G401 (cell line): ENCODE results near the gene SPARCL1. TPM values are rescaled to one million over a fixed set of nuclear protein-coding genes. Genes with fewer than 3 reads are reported as not detected.
A peak's percentile ranks its signal among the peaks of the same experiment; 100 is the strongest.
"Not testable (repeated sequence)": the region's sequence is repeated elsewhere in the genome, so short reads cannot be mapped to it uniquely, and the experiment has no call there.

Experiments used
- DNase-seq: peaks from one replicate; pipeline ENCODE4 v3.0.0-alpha.2; 2015; ENCODE audit warnings: low spot score
- in situ Hi-C: cut with HindIII; loops from 2 replicates; pipeline ENCODE4 v1.10.0; 2016; ENCODE audit warnings: low sequenced_read_pairs, mixed read lengths
- total RNA-seq: library from RNA; depleted of rRNA; stranded (reverse); fragments of >200 nt; shearing (Covaris generic); gene quantifications from 2 replicates; pipeline ENCODE4 v1.2.3, GENCODE V29; 2014; rRNA removed

Gene SPARCL1, protein sequence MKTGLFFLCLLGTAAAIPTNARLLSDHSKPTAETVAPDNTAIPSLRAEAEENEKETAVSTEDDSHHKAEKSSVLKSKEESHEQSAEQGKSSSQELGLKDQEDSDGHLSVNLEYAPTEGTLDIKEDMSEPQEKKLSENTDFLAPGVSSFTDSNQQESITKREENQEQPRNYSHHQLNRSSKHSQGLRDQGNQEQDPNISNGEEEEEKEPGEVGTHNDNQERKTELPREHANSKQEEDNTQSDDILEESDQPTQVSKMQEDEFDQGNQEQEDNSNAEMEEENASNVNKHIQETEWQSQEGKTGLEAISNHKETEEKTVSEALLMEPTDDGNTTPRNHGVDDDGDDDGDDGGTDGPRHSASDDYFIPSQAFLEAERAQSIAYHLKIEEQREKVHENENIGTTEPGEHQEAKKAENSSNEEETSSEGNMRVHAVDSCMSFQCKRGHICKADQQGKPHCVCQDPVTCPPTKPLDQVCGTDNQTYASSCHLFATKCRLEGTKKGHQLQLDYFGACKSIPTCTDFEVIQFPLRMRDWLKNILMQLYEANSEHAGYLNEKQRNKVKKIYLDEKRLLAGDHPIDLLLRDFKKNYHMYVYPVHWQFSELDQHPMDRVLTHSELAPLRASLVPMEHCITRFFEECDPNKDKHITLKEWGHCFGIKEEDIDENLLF
- not detected in 2 replicates for total RNA-seq

DNA sequence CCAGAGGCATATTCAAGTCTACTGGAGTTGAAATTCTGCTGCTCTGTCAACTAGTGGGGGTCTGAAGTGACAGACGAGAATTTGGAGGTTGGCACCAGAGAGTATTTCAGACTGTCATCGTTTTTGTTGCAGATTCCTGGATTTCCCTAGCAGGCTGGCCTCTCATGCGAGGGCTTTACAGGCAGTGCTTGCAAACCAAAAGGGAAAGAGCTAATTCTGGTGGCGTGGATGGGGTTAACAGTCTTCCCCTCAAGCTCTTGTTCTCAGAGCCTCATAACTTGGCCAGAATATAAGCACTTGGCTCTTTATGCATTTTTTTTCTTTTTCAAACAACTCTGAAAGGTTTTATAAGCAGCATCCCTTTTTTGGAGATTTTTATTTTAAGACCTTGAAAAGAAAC is at the start of gene SPARCL1:
Gene SPARCL1, minus strand, starts transcription at position 190 of the 400 bp plus-strand sequence. CDS start 29,802 bp downstream, outside the sequence.
- in situ Hi-C loops, result no loop called here
- peak; percentile 71 for DNase-seq

DNA sequence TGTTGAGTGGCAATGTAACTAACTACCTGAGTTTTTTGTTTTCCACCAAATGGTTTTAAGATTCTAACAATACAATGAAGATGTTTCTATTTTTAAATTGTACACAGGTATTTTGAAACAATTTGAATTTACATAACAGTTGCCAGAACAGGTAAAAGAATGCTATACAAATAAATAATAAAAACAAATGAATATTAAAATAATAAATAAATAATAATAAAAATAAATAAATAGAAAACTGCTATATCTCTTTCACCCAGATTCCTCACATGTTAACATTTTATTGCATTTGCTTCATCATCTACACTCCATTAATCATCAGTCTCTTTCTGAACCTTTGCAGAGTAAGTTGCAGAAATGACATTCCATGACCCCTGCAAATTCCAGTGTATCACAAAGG is 46.8 kb upstream of the SPARCL1 start:
- DNase-seq, result no peak
- in situ Hi-C loops, result no loop called here

DNA sequence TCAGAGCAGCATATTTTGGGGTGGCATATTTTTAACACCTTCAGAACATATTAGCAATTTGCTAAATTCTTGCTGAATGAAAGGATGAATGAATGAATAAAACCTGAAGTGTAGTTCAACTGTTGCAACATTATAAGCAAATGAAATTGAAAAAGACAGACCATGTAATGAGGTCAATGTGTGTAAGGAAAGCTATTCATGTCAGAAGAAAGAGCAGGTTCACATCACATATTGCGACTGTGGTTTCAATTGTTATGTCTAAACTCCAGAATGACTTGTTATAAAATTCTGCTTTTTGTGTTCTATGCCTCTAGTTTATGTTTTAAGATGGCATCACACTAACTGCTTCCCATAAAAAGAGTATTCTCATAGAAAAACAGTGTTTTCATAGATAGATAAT is 46.2 kb upstream of the SPARCL1 start:
- in situ Hi-C loops, result no loop called here

DNA sequence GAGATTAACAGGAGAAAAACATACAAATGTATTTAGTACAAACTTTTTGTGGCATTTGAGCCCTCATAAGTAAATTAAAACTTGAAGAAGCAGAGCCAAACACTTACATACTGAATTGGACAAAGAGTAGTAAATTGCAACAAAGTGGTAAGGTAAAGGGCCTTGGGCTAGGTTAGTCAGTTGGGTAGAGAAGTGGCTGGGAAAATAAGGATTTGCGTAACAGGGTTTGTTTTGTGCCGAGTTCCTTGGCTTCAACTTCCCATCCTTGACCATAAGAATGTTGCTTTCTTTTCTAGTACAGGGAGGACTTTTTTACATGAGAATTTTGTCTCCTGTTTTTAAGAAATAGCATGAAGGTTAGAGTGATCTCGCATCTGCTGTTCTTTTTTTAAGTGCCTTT is 45.8 kb upstream of the SPARCL1 start:
- DNase-seq, result no peak
- in situ Hi-C loops, result no loop called here

More for the DNA sequence above, 46.2 kb upstream of the SPARCL1 start:
- no peak for DNase-seq

DNA sequence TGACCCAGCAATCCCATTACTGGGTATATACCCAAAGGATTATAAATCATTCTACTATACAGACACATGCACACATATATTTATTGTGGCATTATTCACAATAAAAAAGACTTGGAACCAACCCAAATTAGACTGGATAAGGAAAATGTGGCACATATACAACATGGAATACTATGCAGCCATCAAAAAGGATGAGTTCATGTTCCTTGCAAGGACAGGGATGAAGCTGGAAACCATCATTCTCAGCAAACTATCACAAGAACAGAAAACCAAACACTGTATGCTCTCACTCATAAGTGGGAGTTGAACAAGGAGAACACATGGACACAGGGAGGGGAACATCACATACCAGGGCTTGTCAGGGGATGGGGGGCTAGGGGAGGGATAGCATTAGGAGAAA is 45.2 kb upstream of the SPARCL1 start:
- in situ Hi-C loops, DNase-seq: not testable (repeated sequence)

DNA sequence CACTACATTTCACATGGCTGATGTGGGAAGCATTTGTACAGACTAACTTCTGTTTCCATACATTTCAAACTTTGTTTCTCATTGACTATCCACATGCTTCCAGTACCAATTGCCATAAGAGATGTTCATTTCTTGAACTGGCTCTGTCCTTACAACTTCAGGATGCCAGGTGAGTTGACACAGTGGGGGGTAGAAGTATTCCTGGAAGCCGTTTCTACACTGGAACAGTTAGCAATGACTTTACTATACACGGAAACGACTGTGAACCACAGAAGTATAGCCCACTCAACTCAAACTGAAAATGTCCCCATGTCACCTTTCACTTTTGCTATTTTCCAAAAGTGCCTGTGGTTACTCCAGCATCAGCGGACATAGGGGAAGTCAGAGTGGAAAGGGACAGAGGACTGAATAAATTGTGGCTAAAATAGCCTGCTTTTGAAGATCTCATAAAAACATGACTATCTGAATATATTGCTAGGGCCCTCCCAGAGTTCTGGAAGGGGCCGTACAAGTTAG is 41.2 kb upstream of the SPARCL1 start:
- in situ Hi-C loops, result no loop called here
- no peak for DNase-seq

DNA sequence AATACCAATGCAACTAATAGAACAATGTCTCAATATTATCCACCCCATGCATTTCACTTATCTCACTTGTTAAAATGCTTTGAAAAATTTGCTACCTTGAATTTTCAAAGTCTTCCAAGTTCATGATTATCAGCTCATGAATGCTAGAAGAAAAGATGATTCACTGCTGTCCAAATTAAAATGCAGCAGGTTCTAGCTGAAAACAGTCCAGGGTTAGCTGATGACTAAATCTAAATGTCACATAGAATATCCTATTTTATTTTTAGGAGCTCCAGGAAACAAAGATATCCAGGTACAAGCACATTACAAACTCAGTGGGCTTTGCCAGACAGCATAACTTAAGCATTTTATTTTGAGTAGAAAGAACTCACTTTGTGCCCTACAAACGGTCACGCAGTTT is 38.0 kb upstream of the SPARCL1 start:
- DNase-seq, result no peak
- in situ Hi-C loops, result no loop called here

DNA sequence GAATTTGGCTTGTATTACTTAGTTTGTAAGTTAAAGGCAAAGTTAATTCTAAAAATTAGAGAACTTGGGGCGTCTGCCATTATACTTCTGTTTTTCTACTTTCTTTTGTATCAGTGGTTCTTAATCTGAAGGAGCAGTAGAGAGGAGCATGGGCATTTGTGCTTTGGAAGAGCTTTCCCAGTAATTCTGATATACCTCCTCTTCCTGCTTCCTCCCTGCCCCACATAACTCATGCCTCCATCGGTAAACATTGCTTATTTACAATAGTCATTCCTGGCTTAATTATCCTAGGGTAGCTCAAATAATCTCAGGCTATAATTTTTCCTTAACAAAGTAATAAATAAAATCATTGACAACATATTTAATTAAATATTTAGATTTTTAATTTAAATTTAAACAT is 37.1 kb upstream of the SPARCL1 start:
- in situ Hi-C loops, result no loop called here
- no peak for DNase-seq

DNA sequence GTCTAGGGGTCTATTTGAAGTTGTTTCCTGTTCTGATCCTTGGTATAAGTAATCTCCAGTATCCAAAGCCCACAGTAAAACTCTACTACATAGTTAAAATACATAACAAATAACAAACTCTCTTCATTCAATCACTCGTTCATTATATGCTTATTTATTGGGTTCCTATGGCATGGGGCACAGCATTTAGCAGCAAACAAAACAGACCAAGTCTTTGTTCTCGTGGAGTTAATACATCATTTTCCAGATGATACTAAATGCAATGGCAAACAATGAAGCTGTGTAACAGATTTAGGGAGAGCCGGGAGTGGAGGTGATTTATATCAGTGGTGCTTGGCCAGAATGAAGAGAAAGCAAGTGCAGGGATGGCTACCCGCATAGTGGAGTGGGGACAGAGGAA is 36.6 kb upstream of the SPARCL1 start:
- DNase-seq, result no peak
- in situ Hi-C loops, result no loop called here

DNA sequence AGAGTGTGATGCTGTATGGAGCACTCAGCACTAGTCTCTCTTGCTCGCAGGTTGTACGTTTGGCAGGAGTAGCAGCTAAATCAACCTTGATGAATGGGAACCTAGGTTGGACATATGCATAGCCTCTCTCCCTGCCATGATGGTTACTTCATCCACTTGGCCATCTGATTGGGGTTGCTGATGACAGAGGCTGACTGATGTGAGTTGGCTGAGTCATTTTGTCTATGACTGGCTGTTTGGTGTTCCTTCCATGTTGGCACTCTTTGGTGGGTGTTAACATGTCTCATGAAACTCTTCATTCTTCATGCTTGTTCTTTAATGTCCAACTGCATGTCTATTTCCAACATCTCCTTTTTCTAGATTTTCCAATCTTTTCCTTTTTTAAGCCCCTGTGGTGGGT is 31.6 kb upstream of the SPARCL1 start:
- no peak for DNase-seq
- in situ Hi-C loops, result no loop called here

DNA sequence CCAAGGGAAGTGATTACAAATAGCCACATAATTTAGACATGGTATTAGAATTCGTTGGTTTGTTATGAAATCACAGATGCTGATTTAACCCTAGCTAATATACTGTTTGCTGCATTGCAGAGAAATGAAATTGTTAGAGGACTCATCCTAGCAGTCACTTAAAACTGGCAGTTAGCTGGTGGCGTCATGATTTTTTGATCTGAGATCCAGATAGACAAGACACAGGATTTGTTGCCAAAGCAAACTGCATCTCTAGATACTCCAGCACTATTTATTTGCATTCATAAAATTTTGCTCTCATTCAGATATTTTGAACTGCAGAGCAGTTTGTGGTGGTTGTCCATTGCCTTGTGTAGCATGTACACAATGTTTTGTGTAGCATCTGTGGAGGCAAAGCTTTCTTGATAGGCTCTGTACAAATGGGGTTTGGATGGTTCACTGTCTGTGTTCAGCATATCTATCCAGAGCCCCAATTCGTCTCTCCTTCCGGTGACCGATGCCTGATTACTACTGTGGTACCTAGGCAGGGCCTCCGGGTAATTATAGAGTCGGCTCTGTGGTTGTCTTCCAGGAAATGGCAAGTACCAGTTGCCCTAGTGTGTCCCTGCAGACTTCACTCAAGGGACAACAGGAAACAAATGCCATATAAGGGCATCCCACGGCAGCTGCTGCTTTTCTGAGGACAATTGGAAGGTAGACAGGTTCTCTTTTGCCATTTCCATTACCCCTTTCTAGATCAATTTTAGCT is 30.1 kb upstream of the SPARCL1 start:
- in situ Hi-C loops, result no loop called here
- DNase-seq, result peak; percentile 76

DNA sequence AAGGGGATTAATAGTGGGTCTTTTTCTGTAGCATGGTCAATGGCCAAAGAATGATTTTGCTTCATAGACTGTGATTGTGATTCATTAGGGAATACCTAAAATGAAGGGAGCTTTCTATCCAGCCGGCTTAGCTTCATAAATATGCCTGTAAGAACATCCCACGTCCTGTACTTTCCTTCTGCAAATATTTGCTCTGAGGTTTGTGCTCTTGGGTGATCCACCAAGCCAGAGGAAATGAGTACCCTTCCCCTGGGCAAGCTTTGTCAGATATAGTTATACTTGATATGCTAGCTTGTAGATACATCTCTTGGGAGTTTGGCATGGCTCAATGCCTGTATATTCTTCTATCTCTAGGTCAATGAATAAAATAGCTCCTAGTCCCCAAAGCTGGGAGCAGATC is 28.2 kb upstream of the SPARCL1 start:
- in situ Hi-C loops, result no loop called here
- no peak for DNase-seq

DNA sequence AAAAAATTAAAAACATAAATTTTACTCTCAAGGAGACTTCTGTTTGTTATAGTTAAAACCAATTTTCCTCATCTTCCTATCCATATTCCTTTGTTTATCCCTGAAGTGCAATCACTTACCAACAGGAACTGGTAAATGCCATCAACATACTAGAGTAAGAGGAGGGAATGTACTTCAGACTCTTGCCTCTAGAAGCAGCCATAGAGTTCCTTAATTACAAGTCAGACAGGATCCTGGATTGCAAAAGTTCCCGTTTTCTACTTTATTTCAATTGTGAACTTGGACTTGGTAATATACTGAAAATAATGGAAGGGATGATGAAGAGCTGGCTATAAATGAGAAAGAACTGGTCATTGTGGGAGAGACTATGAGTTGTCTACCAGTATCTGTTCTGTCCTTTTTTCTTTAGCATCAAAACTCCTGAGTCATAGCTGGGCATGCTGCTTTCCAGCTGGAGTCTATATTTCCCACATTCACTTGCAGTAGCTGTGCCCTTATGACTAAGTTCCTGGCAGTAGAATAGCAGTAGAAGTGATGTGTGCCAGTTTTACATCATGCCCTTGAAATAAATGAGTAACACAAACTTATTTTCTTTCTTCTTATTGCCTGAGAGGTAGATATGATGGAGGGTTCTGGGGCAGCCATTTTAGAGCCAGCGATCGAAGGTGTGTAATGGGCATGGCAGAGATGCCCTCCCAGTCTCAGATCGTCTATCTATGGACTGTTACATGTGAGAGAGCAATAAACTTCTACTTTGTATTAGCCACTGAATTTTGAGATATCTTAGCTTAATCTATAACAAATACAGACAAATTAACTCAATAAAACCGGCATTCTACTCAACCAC is 26.8 kb upstream of the SPARCL1 start:
- in situ Hi-C loops, result no loop called here
- no peak for DNase-seq

DNA sequence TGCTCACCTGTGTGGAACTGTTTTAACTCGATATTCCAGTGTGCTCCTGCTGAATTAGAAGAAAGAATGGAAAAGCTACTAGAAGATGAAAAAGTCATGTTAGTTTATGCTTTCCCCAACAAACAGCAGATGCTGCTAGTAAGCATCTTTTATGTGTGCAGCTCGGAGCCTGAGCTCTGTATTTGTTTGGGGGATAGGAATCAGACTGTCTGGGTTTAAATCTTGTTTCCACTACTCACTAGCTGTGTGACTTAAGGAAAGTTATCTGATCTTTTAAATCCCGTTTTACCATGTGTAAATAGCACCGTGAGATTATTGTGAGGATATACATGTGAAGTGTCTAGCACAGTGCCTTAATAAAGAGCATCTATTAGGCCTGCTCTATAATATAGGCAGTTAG is 24.0 kb upstream of the SPARCL1 start:
- in situ Hi-C loops, result no loop called here
- no peak for DNase-seq

DNA sequence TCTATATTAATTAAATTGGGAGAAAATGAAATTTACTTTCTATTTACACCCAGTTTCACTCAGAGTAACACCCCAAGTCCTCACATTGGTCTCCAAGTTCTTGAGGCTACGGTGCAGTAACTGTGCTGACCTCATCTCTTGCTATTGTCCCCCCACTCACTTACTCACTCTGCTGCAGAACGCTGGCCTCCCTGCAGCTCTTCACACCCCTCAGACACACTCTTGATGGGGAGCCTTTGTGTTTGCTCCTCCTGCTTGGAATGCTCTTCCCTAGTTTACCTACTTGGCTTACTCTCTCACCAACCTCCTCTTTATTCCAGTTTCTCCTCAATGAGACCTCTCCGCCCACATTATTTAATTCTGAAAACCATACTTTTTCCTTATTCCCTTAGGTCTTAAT is 22.2 kb upstream of the SPARCL1 start:
- in situ Hi-C loops, result no loop called here
- DNase-seq, result no peak

DNA sequence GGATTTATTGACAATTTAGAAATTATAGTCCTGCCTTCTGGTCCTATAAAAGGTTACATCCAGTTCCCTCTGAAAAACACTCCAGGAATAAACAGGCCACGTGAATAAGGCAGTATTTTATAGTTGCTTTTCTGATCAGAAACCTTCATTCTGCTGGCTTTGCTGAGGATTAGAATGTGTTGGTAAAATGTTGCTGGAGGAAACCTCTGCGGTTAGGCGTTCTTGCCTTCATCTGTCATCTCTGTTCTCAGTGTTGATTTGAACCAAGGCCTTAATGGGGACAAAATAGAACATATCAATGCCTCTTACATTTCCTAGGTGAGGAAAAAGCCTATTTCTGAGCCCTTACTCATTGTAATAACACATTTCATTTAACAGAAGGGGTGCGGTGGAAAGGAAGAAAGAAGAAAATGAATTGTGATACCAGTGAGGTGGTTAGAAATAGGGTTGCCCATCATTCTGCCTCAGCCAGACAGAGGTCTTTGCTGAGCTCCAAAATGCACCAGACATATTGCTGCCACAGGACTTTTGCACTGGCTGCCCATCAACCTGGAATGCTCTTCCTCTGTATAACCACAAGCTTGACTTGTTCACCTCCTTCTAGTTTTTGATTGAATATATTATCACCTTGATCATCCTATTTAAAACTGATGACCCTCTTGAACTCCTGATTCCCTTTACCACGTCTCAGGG is 18.0 kb upstream of the SPARCL1 start:
- in situ Hi-C loops, result no loop called here
- no peak for DNase-seq

DNA sequence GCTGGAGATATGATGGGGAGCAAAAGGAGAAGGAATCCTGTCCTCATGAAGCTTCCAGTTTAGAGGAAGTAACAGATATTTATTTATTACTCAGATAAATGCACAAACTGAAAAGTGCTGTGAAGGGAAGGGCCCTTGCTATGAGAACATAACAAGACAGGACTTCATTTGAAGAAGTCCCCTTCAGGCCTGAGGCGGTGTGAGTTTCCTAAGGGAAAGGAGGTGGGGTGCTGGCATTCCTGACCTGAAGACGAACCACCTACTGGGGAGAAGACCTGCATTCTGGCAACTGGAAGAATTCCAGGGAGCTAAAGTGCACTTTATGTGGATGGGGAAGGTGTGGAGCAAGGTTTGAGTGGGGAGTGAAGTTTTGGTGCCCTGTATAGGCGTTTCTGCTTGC is 15.9 kb upstream of the SPARCL1 start:
- no peak for DNase-seq
- in situ Hi-C loops, result no loop called here

DNA sequence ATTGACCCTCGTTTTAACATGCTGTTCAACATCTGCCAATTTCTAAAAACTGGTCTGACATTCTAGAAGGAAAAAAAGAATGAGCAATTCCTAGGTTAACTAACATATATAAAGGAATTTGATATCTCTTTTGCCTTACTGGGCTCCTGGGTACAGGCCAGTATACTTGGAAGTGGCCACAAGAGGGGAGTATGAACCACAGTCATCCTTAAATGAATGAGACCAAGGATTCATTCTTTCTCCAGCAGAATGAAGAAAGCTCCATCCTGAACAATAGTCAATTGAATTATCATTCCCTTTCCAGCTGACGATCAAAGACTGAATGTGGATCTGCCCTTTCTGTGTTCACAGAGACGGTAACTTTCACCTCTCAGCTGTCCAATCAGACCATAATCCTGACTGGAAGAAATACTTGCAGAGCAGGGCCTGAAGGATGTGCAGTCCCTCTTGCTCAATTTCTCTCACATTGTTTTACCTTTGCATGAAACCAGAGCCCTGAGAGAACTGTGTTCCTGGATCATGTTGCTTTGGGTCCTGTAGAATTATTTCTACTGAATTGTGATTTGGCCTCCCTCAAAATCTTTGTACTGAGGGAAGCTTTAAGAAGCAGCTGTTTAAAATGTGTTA is 14.8 kb upstream of the SPARCL1 start:
- DNase-seq, result peak; percentile 76
- in situ Hi-C loops, result no loop called here
